ENCODE results near the gene CD3G.

DNA sequence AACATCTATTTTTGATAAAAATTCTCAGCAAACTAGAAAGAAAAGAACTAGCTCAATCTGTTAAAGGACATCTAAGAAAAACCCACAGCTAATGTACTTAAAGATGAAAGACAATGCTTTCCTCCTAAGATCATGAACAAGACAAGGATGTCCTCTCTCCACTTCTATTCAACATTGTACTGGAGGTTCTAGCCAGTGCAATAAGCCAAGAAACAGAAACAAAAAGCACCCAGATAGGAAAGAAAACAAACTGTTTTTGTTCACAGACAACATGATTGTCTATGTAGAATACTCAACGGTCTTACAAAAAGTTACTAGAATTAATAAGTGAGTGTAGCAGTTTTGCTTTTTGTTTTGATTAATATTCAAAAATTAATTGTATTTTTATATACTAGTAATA, 9.4 kb upstream of the CD3G start:
- no peak for TF ChIP-seq CTCF (IDR thresholded peaks at IDR 0.05)
- TF ChIP-seq EZH2 (IDR thresholded peaks at IDR 0.05; ENCODE audit: borderline replicate concordance, insufficient read depth, low read depth, low read length, poor library complexity, severe bottlenecking) = no peak

Measured in B cell (primary cell).